HT1080 (cell line): ENCODE data around the gene EVC2. TPM values are rescaled to one million over a fixed set of nuclear protein-coding genes. Genes with fewer than 3 reads are reported as not detected.
A peak's percentile ranks its signal among the peaks of the same experiment; 100 is the strongest.

Experiments used
- DNase-seq: peaks from one replicate; pipeline ENCODE4 v3.0.0-alpha.2; 2015; ENCODE audit warnings: low read depth
- total RNA-seq: library from RNA; depleted of rRNA; stranded (reverse); fragments of >200 nt; shearing (Covaris generic); gene quantifications from 2 replicates; pipeline ENCODE4 v1.2.3, GENCODE V29; 2014

Gene EVC2
- total RNA-seq, 1 experiment from 2014 or later, result not detected

GRCh38 chr4:5746829-5747737 is 38.7 kb upstream of the EVC2 start:
- no peak for DNase-seq

- DNase-seq, result no peak
Measured at GRCh38 chr4:5746250-5746649, 37.9 kb upstream of the EVC2 start.

- DNase-seq, result no peak
Measured at GRCh38 chr4:5742968-5743367, 34.6 kb upstream of the EVC2 start.

DNA sequence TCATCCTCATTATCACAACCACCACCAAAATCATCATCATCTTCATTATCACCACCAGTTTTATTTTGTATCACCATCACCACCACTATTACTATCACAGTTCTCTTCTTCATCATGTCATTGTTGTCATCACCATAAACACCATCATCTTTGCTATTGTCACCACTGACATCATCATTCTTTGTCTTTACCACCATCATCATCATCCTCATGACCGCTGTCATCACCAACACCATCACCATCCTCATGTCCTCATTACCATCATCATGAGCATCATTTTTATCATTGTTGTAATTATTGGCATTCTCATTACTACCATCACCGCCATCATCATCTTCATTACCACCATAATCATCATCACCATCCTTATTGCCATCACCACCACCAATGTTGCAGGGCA is 34.0 kb upstream of the EVC2 start:
- no peak for DNase-seq

- DNase-seq, result no peak
Measured at GRCh38 chr4:5738061-5738460, 29.7 kb upstream of the EVC2 start.

- DNase-seq, result no peak
Measured at GRCh38 chr4:5735463-5735862, 27.1 kb upstream of the EVC2 start.

- DNase-seq, result no peak
Measured at GRCh38 chr4:5734853-5735252, 26.5 kb upstream of the EVC2 start.

DNA sequence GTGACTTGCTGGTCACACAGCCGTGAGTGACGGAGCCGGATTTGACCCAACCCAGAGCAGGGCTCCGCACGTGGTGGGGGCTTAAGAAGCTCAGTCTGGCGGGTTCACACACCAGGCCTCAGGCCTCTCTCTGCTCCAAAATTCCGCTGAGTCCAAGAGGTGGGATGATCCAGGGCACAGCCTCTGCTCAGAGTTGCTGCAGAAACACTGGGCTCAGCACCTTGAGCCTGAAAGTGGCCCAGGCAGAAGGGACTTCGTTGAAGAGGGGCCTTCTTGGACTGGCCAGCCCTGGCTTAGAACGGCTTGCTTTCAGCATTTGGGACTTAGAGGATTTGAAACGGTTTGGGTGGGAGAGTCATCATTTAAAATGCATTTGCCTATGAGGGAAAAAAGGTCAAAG is 23.8 kb upstream of the EVC2 start:
- DNase-seq, result no peak

- no peak for DNase-seq
Measured at GRCh38 chr4:5730993-5731990, 22.9 kb upstream of the EVC2 start.

GRCh38 chr4:5730436-5730835 is 22.1 kb upstream of the EVC2 start:
- no peak for DNase-seq

- peak; percentile 33 for DNase-seq
Measured at GRCh38 chr4:5728412-5728811, 20.1 kb upstream of the EVC2 start.

DNA sequence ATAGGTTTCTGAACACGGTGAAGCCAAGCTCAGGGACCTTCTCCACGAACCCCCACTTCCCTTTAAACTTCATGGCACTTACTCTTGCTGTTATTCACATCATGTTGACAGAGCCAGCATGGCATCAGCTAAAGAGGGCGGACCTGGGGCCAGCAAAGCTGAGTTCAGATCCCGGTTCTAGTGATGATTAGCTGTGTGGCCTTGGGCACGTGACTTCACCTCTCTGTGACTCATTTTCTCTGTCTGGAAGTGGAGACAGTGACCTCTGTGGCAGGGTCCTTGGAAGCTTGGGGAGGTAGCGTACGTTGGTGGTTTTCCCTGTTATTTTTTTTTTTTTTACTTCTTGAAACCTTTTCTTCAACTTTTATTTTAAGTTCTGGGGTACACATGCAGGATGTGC is 16.0 kb upstream of the EVC2 start:
- no peak for DNase-seq

DNA sequence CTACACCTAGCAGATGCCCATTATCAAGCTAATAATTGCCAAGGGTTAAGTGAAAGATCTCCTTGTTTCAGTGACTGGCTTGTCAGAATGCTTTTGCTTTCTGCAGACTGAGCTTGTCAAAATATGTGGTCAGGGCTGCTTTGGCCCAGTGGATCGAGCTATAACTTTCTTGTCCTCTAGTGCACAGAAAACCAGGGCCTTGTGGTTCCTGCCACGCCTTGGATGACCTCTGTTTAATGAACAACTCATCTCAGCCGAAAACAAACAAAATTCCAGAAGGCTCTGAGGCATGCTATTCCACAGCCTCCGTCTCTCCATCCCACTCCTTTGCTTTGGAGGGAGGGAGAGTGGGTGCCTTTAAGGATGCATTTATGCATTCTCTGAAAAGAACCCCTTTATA is 14.0 kb upstream of the EVC2 start:
- DNase-seq, result no peak

- DNase-seq, result no peak
Measured at GRCh38 chr4:5721923-5722322, 13.6 kb upstream of the EVC2 start.

- no peak for DNase-seq
Measured at GRCh38 chr4:5720980-5721379, 12.6 kb upstream of the EVC2 start.

GRCh38 chr4:5720157-5720850 is 11.9 kb upstream of the EVC2 start:
- no peak for DNase-seq

- DNase-seq, result no peak
Measured at GRCh38 chr4:5719350-5720055, 11.1 kb upstream of the EVC2 start.

DNA sequence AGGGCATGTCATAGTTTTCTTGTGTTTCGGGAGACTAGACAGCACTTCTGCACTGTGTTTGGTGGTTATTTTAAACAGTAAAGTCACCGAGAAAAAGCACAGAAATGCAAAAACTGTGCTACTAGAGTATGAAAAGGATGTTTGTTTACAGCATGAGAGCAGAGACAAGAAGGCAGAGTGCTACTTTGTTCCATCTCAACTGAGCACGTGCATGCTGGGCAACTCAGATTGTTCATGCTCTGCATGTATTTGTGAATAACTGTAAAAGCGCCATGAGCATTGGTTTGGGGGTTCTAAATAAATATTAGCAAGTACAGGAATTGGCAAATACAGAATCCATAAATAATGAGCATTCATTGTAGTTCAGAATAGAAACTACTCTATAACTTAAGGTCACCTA is 10.1 kb upstream of the EVC2 start:
- DNase-seq, result no peak

GRCh38 chr4:5717449-5718158 is 9.2 kb upstream of the EVC2 start:
- no peak for DNase-seq

DNA sequence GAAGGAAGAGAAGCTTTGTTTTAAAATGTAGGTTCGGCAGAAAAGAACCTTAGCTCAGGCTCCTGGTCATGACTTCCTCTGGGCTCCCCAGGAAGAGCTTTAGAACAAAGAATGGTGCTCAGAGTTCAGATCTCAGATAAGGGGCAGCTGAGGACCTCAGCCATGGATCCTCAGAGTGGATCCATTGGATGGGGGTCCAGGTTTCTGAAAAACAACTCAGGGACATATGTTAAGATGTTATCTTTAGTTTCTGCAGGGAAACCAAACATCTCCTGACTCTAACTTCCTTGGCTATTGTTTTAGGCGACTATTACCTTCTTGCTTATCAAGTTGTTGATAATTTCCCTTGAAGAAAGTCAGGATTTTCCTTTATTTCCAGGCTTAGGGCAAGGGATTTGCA is 8.0 kb upstream of the EVC2 start:
- DNase-seq, result no peak
